Transverse colon (tissue), 4 donors: Measurements from ENCODE around the gene PLEKHA7. TPM values are rescaled to one million over a fixed set of nuclear protein-coding genes. Genes with fewer than 3 reads are reported as not detected.

Experiments
- DNase-seq: peaks from one replicate; pipeline ENCODE4 v3.0.0-alpha.2; 2019
- H3K27ac ChIP-seq, 4 donors: fragments of 200-600 bp; sonication (generic); 2 replicates each; pipeline ENCODE4 v1.5.1; 2016 to 2018; ENCODE audit warnings: inconsistent platforms in 4 of 4
- H3K27me3 ChIP-seq: fragments of 200-600 bp; sonication (generic); 2 replicates; pipeline ENCODE4 v1.5.1; 2017; ENCODE audit warnings: inconsistent platforms
- H3K36me3 ChIP-seq, 4 donors: fragments of 200-600 bp; sonication (generic); 2 replicates each; pipeline ENCODE4 v1.5.1; 2017 to 2019; ENCODE audit warnings: inconsistent platforms in 4 of 4
- H3K4me1 ChIP-seq, 4 donors: fragments of 200-600 bp; sonication (generic); 2 replicates each; pipeline ENCODE4 v1.5.1; 2017 to 2020; ENCODE audit warnings: inconsistent platforms in 4 of 4
- H3K4me3 ChIP-seq, 4 donors: fragments of 200-600 bp; sonication (generic); 1 replicate in 1 of 4; 2 replicates in 3 of 4; pipeline versions ENCODE4 v1.5.1 to v1.6.1; 2017 to 2019; ENCODE audit warnings: inconsistent platforms in 4 of 4
- H3K9me3 ChIP-seq, 2 donors: fragments of 200-600 bp; sonication (generic); 2 replicates each; pipeline ENCODE4 v1.5.1; 2017 to 2019; ENCODE audit warnings: inconsistent platforms in 2 of 2
- CTCF ChIP-seq, 5 experiments: fragments of 200-600 bp in 3 of 5; fragments of 450-650 bp in 2 of 5; sonication (generic) in 3 of 5; IDR thresholded peaks; 1 replicate in 2 of 5; 2 replicates in 3 of 5; pipeline ENCODE4 v1.5.1; 2016 to 2017; ENCODE audit warnings: antibody characterized with exemption in 5 of 5, inconsistent platforms in 3 of 5, mild to moderate bottlenecking in 2 of 5, moderate library complexity in 1 of 5
- EP300 ChIP-seq: sonication (generic); formaldehyde crosslinking; IDR thresholded peaks from one replicate; pipeline ENCODE4 v1.6.1; 2017; ENCODE audit warnings: antibody characterized with exemption, low read depth
- POLR2A ChIP-seq: fragments of 450-650 bp; IDR thresholded peaks from one replicate; pipeline ENCODE4 v1.6.1; 2016; ENCODE audit warnings: antibody characterized with exemption, mild to moderate bottlenecking, moderate library complexity
- POLR2AphosphoS5 ChIP-seq, 3 donors: sonication (generic); formaldehyde crosslinking; IDR thresholded peaks; one replicate each; pipeline ENCODE4 v1.6.1; 2016; ENCODE audit warnings: antibody characterized with exemption in 3 of 3
- WGBS, 2 donors: methylation state at CpG; one replicate each; pipeline ENCODE4 v1.1.5; 2018; ENCODE audit warnings: low coverage in 1 of 2; 5-methylcytosine and 5-hydroxymethylcytosine counted together
- in situ Hi-C, 4 donors: fragments of 200-750 bp; cut with MboI; loops; one replicate each; pipeline versions ENCODE4 v1.15.0 to v1.15.1; 2017; ENCODE audit warnings: low sequenced_read_pairs in 3 of 4, low pct_ligation_motif_present in 1 of 4, low pct_unique_long_range_greater_than_20kb in 1 of 4
- intact Hi-C: fragments of 100-400 bp; cut with DNase I; formaldehyde crosslinking; loops from one replicate; pipeline ENCODE4 v1.15.1; 2023; ENCODE audit warnings: low total_unique reads
- total RNA-seq, 4 donors: library from RNA; depleted of rRNA; stranded (reverse); fragments of >200 nt; gene quantifications; one replicate each; pipeline ENCODE4 v1.1.0, GENCODE V29; 2016

Gene PLEKHA7
- total RNA-seq, 4 donors from 2014 or later = 109 to 243 (median 114) TPM

- in situ Hi-C loops = no loop called here
- Histone ChIP-seq H3K4me1 (peaks cover 0 to 4% (median 0%) of the 10 kb centered on the region in 4 donors), H3K27me3 (no peaks in the 10 kb centered on the region), H3K36me3 (no peaks in the 10 kb centered on the region), H3K9me3 (no peaks in the 10 kb centered on the region), H3K27ac (no peak overlapping the region), H3K4me3 (no peak overlapping the region)
- intact Hi-C loops = no loop called here
- DNase-seq = no peak
- TF ChIP-seq CTCF (IDR thresholded peaks at IDR 0.05) (no peak), POLR2A (no peak), POLR2AphosphoS5 (IDR thresholded peaks at IDR 0.05) (no peak), EP300 (no peak)
- 86 to 92% methylated on average over 1 of the region's 1 CpG for WGBS, 2 donors
These were observed 153.6 kb downstream of the PLEKHA7 start for GRCh38 chr11:16860617-16861016.

DNA sequence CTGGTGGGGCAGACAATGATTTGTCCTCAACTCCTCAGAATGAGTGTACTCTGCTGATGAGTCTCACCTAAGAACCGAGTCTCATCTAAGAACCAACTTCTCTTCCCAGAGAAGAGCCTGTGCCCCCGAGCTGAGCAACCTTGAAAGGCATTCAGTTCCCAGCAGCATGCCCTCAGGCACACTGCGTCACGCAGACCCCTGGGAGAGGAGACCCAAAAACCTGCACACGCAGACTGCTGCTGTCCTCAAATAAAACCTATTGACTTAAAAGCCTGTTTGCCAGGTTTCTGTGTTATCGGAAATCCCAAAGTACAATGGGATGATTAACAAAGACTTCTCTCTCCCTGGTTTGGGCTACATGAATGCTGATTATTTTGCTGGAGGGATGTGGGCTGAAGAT, 154.6 kb downstream of the PLEKHA7 start:
- no peaks in the 10 kb centered on the region for H3K36me3 ChIP-seq
- in situ Hi-C loops = no loop called here
- WGBS, 2 donors = 73 to 78% methylated on average over 2 to 6 of the region's 6 CpGs

GRCh38 chr11:16857186-16857585, 157.0 kb downstream of the PLEKHA7 start:
- Histone ChIP-seq H3K4me3 (no peak overlapping the region), H3K36me3 (peaks cover 0 to 3% (median 0%) of the 10 kb centered on the region in 4 donors), H3K27ac (no peak overlapping the region), H3K9me3 (no peaks in the 10 kb centered on the region), H3K4me1 (peaks cover 0 to 4% (median 0%) of the 10 kb centered on the region in 4 donors), H3K27me3 (no peaks in the 10 kb centered on the region)
- in situ Hi-C loops (no loop called here), intact Hi-C loops (no loop called here)
- TF ChIP-seq POLR2A (no peak), CTCF (IDR thresholded peaks at IDR 0.05) (no peak), EP300 (no peak), POLR2AphosphoS5 (IDR thresholded peaks at IDR 0.05) (no peak)
- 87% methylated on average over 3 of the region's 4 CpGs; no CpG with 5 or more reads in 1 of the 2 donors for WGBS, 2 donors
- no peak for DNase-seq

More for the DNA sequence above, 154.6 kb downstream of the PLEKHA7 start:
- no peak for DNase-seq
- no peaks in the 10 kb centered on the region for H3K9me3 ChIP-seq
- no peak for TF ChIP-seq EP300
- no peak for TF ChIP-seq POLR2A
- TF ChIP-seq POLR2AphosphoS5 (IDR thresholded peaks at IDR 0.05) = no peak
- TF ChIP-seq CTCF (IDR thresholded peaks at IDR 0.05) = no peak
- H3K27ac ChIP-seq = no peak overlapping the region
- no peaks in the 10 kb centered on the region for H3K27me3 ChIP-seq
- H3K4me1 ChIP-seq = peaks cover 0 to 4% (median 0%) of the 10 kb centered on the region in 4 donors
- intact Hi-C loops = no loop called here
- no peak overlapping the region for H3K4me3 ChIP-seq

DNA sequence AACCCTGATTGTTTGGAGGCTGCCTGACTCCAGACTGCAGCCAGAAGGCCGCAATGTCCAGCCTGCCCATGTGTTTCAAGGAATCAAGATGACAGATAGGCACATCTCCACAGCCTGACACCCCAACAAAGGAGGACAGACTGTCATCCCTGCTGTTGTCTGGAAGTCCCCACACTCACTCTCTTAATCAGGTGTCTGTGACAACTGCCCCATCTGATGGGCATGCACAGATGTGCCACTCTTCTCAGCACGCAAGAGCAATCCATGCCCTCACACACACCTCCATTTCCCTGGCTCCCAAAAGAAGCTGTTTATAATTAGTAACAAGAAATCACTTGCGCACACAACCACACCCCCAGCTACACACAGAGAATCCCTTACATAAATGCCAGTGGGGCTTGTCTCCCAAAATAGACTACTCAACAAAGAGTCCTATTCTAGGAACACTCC, 158.2 kb downstream of the PLEKHA7 start:
- Histone ChIP-seq H3K9me3 (no peaks in the 10 kb centered on the region), H3K36me3 (peaks cover 0 to 3% (median 0%) of the 10 kb centered on the region in 4 donors), H3K27ac (no peak overlapping the region), H3K4me3 (no peak overlapping the region), H3K27me3 (no peaks in the 10 kb centered on the region), H3K4me1 (no peaks in the 10 kb centered on the region)
- WGBS, 2 donors = 92 to 93% methylated on average over 2 to 3 of the region's 3 CpGs
- intact Hi-C loops (no loop called here), in situ Hi-C loops (no loop called here)
- TF ChIP-seq POLR2AphosphoS5 (IDR thresholded peaks at IDR 0.05) (no peak), EP300 (no peak), CTCF (IDR thresholded peaks at IDR 0.05) (no peak), POLR2A (no peak)
- DNase-seq = no peak
